ENCODE measurements around the gene SCAMP1.

SCAMP1 gene

DNA sequence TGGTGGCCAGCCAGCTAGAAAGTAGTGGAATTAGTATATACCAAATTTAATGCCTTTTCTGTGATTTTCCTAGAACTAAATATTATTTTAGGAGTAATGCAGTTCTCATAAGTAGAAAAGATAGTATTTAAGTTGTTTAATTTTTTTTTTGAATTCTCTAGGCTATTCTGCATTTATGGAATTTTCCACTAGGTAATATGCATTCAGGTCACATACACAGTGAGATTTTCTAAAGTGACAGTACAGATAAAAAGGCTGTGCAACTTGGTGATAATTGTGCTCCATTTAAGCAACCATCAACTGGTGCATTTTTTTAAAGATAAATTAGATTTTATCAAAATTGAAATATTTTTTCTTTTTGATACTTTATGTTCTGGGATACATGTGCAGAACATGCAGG, 111.5 kb downstream of the SCAMP1 start:
- no peak overlapping the region for H3K4me3 ChIP-seq (ENCODE audit: low read length)
- no peak overlapping the region for H2AFZ ChIP-seq (ENCODE audit: low read depth, low read length)
- no peaks in the 10 kb centered on the region for H3K36me3 ChIP-seq (ENCODE audit: insufficient read depth, low read length)
- H3K27me3 ChIP-seq (ENCODE audit: insufficient read depth, low read length): no peaks in the 10 kb centered on the region
- H3K4me1 ChIP-seq (ENCODE audit: insufficient read depth, low read length): peaks cover 5% of the 10 kb centered on the region
- no peaks in the 10 kb centered on the region for H3K9me3 ChIP-seq (ENCODE audit: low read length)

DNA sequence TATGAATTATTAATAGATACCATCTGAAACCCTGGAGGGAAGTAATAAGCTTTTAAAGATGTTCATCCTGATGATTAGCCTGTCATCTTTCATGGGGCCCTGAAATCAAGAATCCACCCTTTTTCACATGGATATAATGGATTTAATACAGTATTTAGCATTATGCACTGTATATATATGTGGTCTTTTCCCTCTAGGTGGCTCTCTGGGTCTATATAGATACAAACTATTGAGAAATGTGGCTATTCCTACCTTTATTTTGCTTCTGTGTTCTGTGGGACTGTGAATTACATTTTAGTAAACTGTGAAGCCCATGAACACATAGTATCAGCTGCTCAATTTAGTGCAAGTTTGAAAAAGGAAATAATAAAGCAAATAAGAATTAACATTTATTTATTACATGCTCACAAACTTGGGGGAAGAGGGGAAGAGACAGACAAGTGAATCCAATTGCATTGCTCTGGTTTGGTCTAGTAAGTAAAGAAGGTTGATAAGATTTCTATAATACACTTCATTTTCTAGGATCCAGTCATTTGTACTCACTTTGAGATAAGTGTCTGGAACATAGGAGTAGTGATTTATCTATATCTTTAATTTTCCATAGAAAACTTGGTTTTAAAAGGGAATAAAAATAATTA, 112.2 kb downstream of the SCAMP1 start:
- no peaks in the 10 kb centered on the region for H3K27me3 ChIP-seq (ENCODE audit: insufficient read depth, low read length)
- H3K4me3 ChIP-seq (ENCODE audit: low read length): no peak overlapping the region
- H2AFZ ChIP-seq (ENCODE audit: low read depth, low read length): no peak overlapping the region
- H3K9me3 ChIP-seq (ENCODE audit: low read length): no peaks in the 10 kb centered on the region
- H3K36me3 ChIP-seq (ENCODE audit: insufficient read depth, low read length): no peaks in the 10 kb centered on the region
- peaks cover 5% of the 10 kb centered on the region for H3K4me1 ChIP-seq (ENCODE audit: insufficient read depth, low read length)

- Histone ChIP-seq H3K4me1 (ENCODE audit: insufficient read depth, low read length) (peaks cover 5% of the 10 kb centered on the region), H3K4me3 (ENCODE audit: low read length) (no peak overlapping the region), H2AFZ (ENCODE audit: low read depth, low read length) (no peak overlapping the region), H3K27me3 (ENCODE audit: insufficient read depth, low read length) (no peaks in the 10 kb centered on the region), H3K36me3 (ENCODE audit: insufficient read depth, low read length) (no peaks in the 10 kb centered on the region), H3K9me3 (ENCODE audit: low read length) (no peaks in the 10 kb centered on the region)
Measured at GRCh38 chr5:78473751-78474150, 113.3 kb downstream of the SCAMP1 start.

- Histone ChIP-seq H3K36me3 (ENCODE audit: insufficient read depth, low read length) (no peaks in the 10 kb centered on the region), H2AFZ (ENCODE audit: low read depth, low read length) (no peak overlapping the region), H3K27me3 (ENCODE audit: insufficient read depth, low read length) (no peaks in the 10 kb centered on the region), H3K9me3 (ENCODE audit: low read length) (no peaks in the 10 kb centered on the region), H3K4me1 (ENCODE audit: insufficient read depth, low read length) (peaks cover 5% of the 10 kb centered on the region), H3K4me3 (ENCODE audit: low read length) (no peak overlapping the region)
Measured at GRCh38 chr5:78475370-78475769, 115.0 kb downstream of the SCAMP1 start.

GRCh38 chr5:78476795-78477194, 116.4 kb downstream of the SCAMP1 start:
- Histone ChIP-seq H3K27me3 (ENCODE audit: insufficient read depth, low read length) (no peaks in the 10 kb centered on the region), H3K4me1 (ENCODE audit: insufficient read depth, low read length) (peaks cover 5% of the 10 kb centered on the region), H3K36me3 (ENCODE audit: insufficient read depth, low read length) (no peaks in the 10 kb centered on the region), H2AFZ (ENCODE audit: low read depth, low read length) (no peak overlapping the region), H3K4me3 (ENCODE audit: low read length) (no peak overlapping the region), H3K9me3 (ENCODE audit: low read length) (no peaks in the 10 kb centered on the region)

- no peaks in the 10 kb centered on the region for H3K4me1 ChIP-seq (ENCODE audit: insufficient read depth, low read length)
- no peaks in the 10 kb centered on the region for H3K27me3 ChIP-seq (ENCODE audit: insufficient read depth, low read length)
- H3K4me3 ChIP-seq (ENCODE audit: low read length): no peak overlapping the region
- peaks cover 11% of the 10 kb centered on the region for H3K36me3 ChIP-seq (ENCODE audit: insufficient read depth, low read length)
- H2AFZ ChIP-seq (ENCODE audit: low read depth, low read length): no peak overlapping the region
- no peaks in the 10 kb centered on the region for H3K9me3 ChIP-seq (ENCODE audit: low read length)
Measured at GRCh38 chr5:78482948-78483347, 122.5 kb downstream of the SCAMP1 start.

GRCh38 chr5:78483809-78484521, 123.5 kb downstream of the SCAMP1 start:
- Histone ChIP-seq H3K36me3 (ENCODE audit: insufficient read depth, low read length) (peaks cover 21% of the 10 kb centered on the region), H3K27me3 (ENCODE audit: insufficient read depth, low read length) (no peaks in the 10 kb centered on the region), H3K9me3 (ENCODE audit: low read length) (no peaks in the 10 kb centered on the region), H3K4me3 (ENCODE audit: low read length) (no peak overlapping the region), H3K4me1 (ENCODE audit: insufficient read depth, low read length) (no peaks in the 10 kb centered on the region), H2AFZ (ENCODE audit: low read depth, low read length) (no peak overlapping the region)

DNA sequence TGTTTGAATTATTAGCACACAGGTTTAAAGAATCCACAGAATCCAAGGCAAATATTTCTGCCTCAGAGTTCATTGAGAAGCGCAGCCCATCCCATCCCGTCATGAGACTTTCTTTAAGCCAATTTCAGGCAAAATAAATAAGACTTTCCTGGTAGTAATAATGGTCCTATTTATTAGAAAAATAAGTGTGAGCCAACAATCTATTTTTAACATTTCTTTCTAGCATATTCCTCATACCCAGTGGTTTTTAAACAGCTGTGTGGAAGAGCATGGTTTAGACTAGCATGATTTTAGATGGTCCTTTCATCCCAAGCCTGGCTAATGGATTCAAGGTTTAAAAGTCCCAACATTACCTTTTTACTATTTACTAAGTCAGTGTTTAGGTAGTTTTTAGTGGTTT, 125.8 kb downstream of the SCAMP1 start:
- no peaks in the 10 kb centered on the region for H3K27me3 ChIP-seq (ENCODE audit: insufficient read depth, low read length)
- H2AFZ ChIP-seq (ENCODE audit: low read depth, low read length): no peak overlapping the region
- H3K36me3 ChIP-seq (ENCODE audit: insufficient read depth, low read length): peaks cover 22% of the 10 kb centered on the region
- H3K4me1 ChIP-seq (ENCODE audit: insufficient read depth, low read length): peaks cover 3% of the 10 kb centered on the region
- H3K9me3 ChIP-seq (ENCODE audit: low read length): no peaks in the 10 kb centered on the region
- H3K4me3 ChIP-seq (ENCODE audit: low read length): no peak overlapping the region

GRCh38 chr5:78487846-78488245, 127.4 kb downstream of the SCAMP1 start:
- Histone ChIP-seq H3K36me3 (ENCODE audit: insufficient read depth, low read length) (peaks cover 22% of the 10 kb centered on the region), H2AFZ (ENCODE audit: low read depth, low read length) (no peak overlapping the region), H3K4me3 (ENCODE audit: low read length) (no peak overlapping the region), H3K4me1 (ENCODE audit: insufficient read depth, low read length) (peaks cover 3% of the 10 kb centered on the region), H3K27me3 (ENCODE audit: insufficient read depth, low read length) (no peaks in the 10 kb centered on the region), H3K9me3 (ENCODE audit: low read length) (no peaks in the 10 kb centered on the region)

GRCh38 chr5:78490709-78491485, 130.5 kb downstream of the SCAMP1 start:
- Histone ChIP-seq H3K4me3 (ENCODE audit: low read length) (no peak overlapping the region), H2AFZ (ENCODE audit: low read depth, low read length) (no peak overlapping the region), H3K27me3 (ENCODE audit: insufficient read depth, low read length) (no peaks in the 10 kb centered on the region), H3K9me3 (ENCODE audit: low read length) (no peaks in the 10 kb centered on the region), H3K4me1 (ENCODE audit: insufficient read depth, low read length) (peaks cover 11% of the 10 kb centered on the region), H3K36me3 (ENCODE audit: insufficient read depth, low read length) (peaks cover 22% of the 10 kb centered on the region)

- Histone ChIP-seq H2AFZ (ENCODE audit: low read depth, low read length) (no peak overlapping the region), H3K4me3 (ENCODE audit: low read length) (no peak overlapping the region), H3K27me3 (ENCODE audit: insufficient read depth, low read length) (no peaks in the 10 kb centered on the region), H3K36me3 (ENCODE audit: insufficient read depth, low read length) (peaks cover 18% of the 10 kb centered on the region), H3K9me3 (ENCODE audit: low read length) (no peaks in the 10 kb centered on the region), H3K4me1 (ENCODE audit: insufficient read depth, low read length) (peaks cover 19% of the 10 kb centered on the region)
Measured at GRCh38 chr5:78492224-78492623, 131.8 kb downstream of the SCAMP1 start.

DNA sequence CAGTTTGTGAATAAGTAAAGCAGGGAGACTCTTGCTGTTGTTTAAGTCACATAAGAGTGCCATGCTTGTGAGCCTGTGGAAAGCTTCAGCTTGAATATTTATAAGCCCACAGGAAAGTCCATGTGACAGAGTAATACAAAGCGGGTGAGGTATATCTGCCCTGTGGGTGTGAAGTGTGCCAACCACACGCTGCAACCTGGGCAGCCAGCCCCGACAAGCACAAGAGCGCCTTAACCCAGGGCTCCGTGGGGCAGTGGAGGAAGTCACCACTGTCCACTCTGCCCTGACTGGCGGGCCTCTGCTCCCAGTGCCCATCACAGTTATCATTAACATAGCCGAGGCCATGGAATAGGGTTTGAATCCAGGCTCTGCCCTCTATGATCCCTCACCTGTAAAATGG, 132.2 kb downstream of the SCAMP1 start:
- H3K36me3 ChIP-seq (ENCODE audit: insufficient read depth, low read length): peaks cover 14% of the 10 kb centered on the region
- H3K27me3 ChIP-seq (ENCODE audit: insufficient read depth, low read length): no peaks in the 10 kb centered on the region
- H3K9me3 ChIP-seq (ENCODE audit: low read length): no peaks in the 10 kb centered on the region
- H2AFZ ChIP-seq (ENCODE audit: low read depth, low read length): no peak overlapping the region
- peaks cover 19% of the 10 kb centered on the region for H3K4me1 ChIP-seq (ENCODE audit: insufficient read depth, low read length)
- H3K4me3 ChIP-seq (ENCODE audit: low read length): no peak overlapping the region

DNA sequence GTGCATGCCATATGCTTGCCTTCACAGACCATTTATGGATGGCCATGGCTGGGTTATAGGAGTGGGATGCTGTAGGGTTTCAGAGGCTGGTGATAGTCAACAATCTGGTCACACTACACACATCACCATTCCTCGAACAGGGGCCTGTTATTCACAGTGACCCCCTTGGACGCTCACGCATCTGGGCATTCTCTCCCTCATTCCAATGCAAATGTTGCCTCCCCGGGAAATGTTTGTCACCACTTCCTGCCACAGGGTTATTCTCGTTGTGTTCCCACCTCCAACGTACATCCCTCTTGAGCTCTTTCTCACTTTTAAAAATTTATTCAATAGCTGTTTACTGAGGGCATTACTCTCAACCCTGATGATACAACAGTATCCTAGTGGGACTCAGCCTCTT, 135.4 kb downstream of the SCAMP1 start:
- no peaks in the 10 kb centered on the region for H3K36me3 ChIP-seq (ENCODE audit: insufficient read depth, low read length)
- H3K9me3 ChIP-seq (ENCODE audit: low read length): no peaks in the 10 kb centered on the region
- H3K4me1 ChIP-seq (ENCODE audit: insufficient read depth, low read length): peaks cover 19% of the 10 kb centered on the region
- no peak overlapping the region for H2AFZ ChIP-seq (ENCODE audit: low read depth, low read length)
- no peaks in the 10 kb centered on the region for H3K27me3 ChIP-seq (ENCODE audit: insufficient read depth, low read length)
- H3K4me3 ChIP-seq (ENCODE audit: low read length): no peak overlapping the region
